VCaP (cell line): ENCODE data around the gene CACNA1D.

ENCODE experiments used
- H3K27ac ChIP-seq: fragments of 450-650 bp; 2 replicates; pipeline ENCODE4 v1.5.1; 2017
- CTCF ChIP-seq: fragments of 450-650 bp; conservative IDR thresholded peaks from 2 replicates; pipeline ENCODE4 v1.5.1; 2017; ENCODE audit warnings: mild to moderate bottlenecking, moderate library complexity

The CACNA1D gene

GRCh38 chr3:53506763-53507145, 12.3 kb downstream of the CACNA1D start:
- peak overlapping the region; percentile 66 for H3K27ac ChIP-seq

GRCh38 chr3:53509494-53509893, 15.1 kb downstream of the CACNA1D start:
- no peak for TF ChIP-seq CTCF
- H3K27ac ChIP-seq, result no peak overlapping the region

More at GRCh38 chr3:53506763-53507145, 12.3 kb downstream of the CACNA1D start:
- TF ChIP-seq CTCF, result no peak

GRCh38 chr3:53510508-53510907, 16.1 kb downstream of the CACNA1D start:
- TF ChIP-seq CTCF, result no peak
- no peak overlapping the region for H3K27ac ChIP-seq

- TF ChIP-seq CTCF, result no peak
- no peak overlapping the region for H3K27ac ChIP-seq
These were observed 16.8 kb downstream of the CACNA1D start for GRCh38 chr3:53511246-53511645.

- no peak overlapping the region for H3K27ac ChIP-seq
- TF ChIP-seq CTCF, result peak; percentile 75
These were observed 19.3 kb downstream of the CACNA1D start for GRCh38 chr3:53513556-53514190.

GRCh38 chr3:53516339-53516738, 21.9 kb downstream of the CACNA1D start:
- no peak for TF ChIP-seq CTCF
- no peak overlapping the region for H3K27ac ChIP-seq

DNA sequence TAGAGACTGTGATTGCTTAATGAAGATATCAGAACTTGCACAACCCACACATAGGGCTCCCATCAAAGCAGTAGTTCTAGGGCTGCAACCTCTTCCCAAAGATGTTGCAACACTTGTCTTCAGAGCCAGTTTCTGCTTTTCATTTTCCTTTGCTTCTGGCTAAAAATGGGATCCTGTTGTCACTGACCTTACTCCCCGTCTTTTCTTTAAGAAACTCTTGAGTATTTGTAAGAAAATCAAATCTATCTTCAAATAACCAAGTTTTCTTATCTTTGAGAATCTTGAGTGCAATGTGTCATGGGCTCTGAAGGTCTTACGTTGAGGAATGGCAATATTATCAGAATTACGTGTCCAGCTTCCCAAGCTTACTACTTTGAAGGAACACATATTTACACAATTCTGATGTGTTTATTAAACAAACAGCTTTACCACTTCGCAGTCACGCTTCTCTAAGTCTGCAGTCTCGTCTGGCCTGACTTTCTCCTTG, 24.1 kb downstream of the CACNA1D start:
- peak overlapping the region; percentile 36 for H3K27ac ChIP-seq
- TF ChIP-seq CTCF, result no peak
